Thyroid gland (tissue), 4 donors: Measurements from ENCODE around the gene DEPDC7.

Experiments
- CTCF ChIP-seq, 6 experiments: fragments of 200-600 bp in 3 of 6; fragments of 450-650 bp in 3 of 6; sonication (generic) in 3 of 6; IDR thresholded peaks; one replicate each; pipeline ENCODE4 v1.5.1; 2016 to 2019; ENCODE audit warnings: antibody characterized with exemption in 6 of 6, mild to moderate bottlenecking in 2 of 6, inconsistent platforms in 1 of 6, moderate library complexity in 1 of 6
- POLR2A ChIP-seq, 2 donors: fragments of 450-650 bp; IDR thresholded peaks; one replicate each; pipeline ENCODE4 v1.6.1; 2017; ENCODE audit warnings: antibody characterized with exemption in 2 of 2, mild to moderate bottlenecking in 2 of 2, moderate library complexity in 1 of 2

- no peak for TF ChIP-seq CTCF (IDR thresholded peaks at IDR 0.05)
- no peak for TF ChIP-seq POLR2A (IDR thresholded peaks at IDR 0.05)
These were observed 6.3 kb downstream of the DEPDC7 start for GRCh38 chr11:33021937-33022336.
